SK-N-SH (cell line): ENCODE data around the gene ADAMTS10.

Experiments used
- CHD2 ChIP-seq: fragments of 150-350 bp; IDR thresholded peaks from 2 replicates; pipeline ENCODE4 v1.6.1; 2018; ENCODE audit warnings: low read length; ENCODE audit not compliant: partially characterized antibody
- EP300 ChIP-seq, 2 experiments: IDR thresholded peaks; 2 replicates each; pipeline versions ENCODE4 v1.4.0 to v1.6.1; 2012; ENCODE audit warnings: borderline replicate concordance in 1 of 2, low read depth in 1 of 2, low read length in 1 of 2
- EZH2phosphoT487 ChIP-seq: fragments of 200-600 bp; sonication (generic); IDR thresholded peaks from 2 replicates; pipeline ENCODE4 v1.6.1; 2017; ENCODE audit warnings: low read depth, mixed run types, mild to moderate bottlenecking, antibody characterized with exemption, moderate library complexity, borderline replicate concordance
- GABPA ChIP-seq: IDR thresholded peaks from 2 replicates; pipeline ENCODE4 v1.4.0; 2012; ENCODE audit warnings: low read depth, mild to moderate bottlenecking
- JUND ChIP-seq: IDR thresholded peaks from 2 replicates; pipeline ENCODE4 v1.4.0; 2012
- MXI1 ChIP-seq: IDR thresholded peaks from 2 replicates; pipeline ENCODE4 v1.6.1; 2012; ENCODE audit warnings: mild to moderate bottlenecking, low read depth, low read length, improper control_type of control experiment
- RAD21 ChIP-seq: IDR thresholded peaks from 2 replicates; pipeline ENCODE4 v1.6.1; 2012; ENCODE audit warnings: mild to moderate bottlenecking, low read length
- TAF1 ChIP-seq: IDR thresholded peaks from 2 replicates; pipeline ENCODE4 v1.6.1; 2012; ENCODE audit warnings: low read depth, mild to moderate bottlenecking, low read length, moderate library complexity, borderline replicate concordance
- TF ChIP-seq, protein P1 (sequence below): fragments of 200-600 bp; sonication (generic); IDR thresholded peaks from 2 replicates; pipeline ENCODE4 v1.6.1; 2017; ENCODE audit warnings: antibody characterized with exemption, mild to moderate bottlenecking, moderate library complexity
- TF ChIP-seq, protein P2 (sequence below): IDR thresholded peaks from 2 replicates; pipeline ENCODE4 v1.4.0; 2012; ENCODE audit warnings: low read depth, borderline replicate concordance

DNA sequence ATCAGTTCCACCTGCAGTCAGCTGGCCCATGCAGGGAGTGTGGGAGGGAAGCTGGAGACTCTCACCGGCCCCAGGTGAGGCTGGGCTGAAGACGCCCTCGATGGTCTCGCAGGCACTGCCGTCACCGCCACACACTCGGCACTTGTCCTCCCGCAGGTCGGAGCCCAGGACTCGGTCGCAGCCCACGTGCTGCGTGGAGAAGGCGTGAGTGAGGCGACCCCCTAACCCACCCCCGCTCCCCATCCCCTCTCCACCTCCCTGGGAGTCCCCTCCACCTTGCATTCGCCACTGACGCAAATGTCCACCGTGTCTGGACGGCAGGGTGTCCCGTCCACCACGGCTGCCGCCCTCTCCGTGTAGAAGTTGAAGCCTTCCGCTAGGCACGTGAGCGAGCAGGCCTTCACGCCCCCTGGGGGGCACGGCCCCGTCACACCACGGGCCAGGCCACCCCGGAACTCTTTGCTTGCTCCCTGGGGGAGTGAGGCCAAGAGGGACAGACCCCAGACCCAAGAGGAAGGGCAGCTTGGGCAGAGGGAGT is 21.3 kb downstream of the ADAMTS10 start:
- TF ChIP-seq, protein P1, sequence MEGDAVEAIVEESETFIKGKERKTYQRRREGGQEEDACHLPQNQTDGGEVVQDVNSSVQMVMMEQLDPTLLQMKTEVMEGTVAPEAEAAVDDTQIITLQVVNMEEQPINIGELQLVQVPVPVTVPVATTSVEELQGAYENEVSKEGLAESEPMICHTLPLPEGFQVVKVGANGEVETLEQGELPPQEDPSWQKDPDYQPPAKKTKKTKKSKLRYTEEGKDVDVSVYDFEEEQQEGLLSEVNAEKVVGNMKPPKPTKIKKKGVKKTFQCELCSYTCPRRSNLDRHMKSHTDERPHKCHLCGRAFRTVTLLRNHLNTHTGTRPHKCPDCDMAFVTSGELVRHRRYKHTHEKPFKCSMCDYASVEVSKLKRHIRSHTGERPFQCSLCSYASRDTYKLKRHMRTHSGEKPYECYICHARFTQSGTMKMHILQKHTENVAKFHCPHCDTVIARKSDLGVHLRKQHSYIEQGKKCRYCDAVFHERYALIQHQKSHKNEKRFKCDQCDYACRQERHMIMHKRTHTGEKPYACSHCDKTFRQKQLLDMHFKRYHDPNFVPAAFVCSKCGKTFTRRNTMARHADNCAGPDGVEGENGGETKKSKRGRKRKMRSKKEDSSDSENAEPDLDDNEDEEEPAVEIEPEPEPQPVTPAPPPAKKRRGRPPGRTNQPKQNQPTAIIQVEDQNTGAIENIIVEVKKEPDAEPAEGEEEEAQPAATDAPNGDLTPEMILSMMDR = no peak
- TF ChIP-seq EP300 (IDR thresholded peaks at IDR 0.05; ENCODE audit: borderline replicate concordance in 1 of 2, low read depth in 1 of 2, low read length in 1 of 2) = no peak
- no peak for TF ChIP-seq GABPA
- TF ChIP-seq, protein P2, sequence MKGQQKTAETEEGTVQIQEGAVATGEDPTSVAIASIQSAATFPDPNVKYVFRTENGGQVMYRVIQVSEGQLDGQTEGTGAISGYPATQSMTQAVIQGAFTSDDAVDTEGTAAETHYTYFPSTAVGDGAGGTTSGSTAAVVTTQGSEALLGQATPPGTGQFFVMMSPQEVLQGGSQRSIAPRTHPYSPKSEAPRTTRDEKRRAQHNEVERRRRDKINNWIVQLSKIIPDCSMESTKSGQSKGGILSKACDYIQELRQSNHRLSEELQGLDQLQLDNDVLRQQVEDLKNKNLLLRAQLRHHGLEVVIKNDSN = no peak
- TF ChIP-seq JUND = no peak
- no peak for TF ChIP-seq TAF1
- TF ChIP-seq CHD2 = no peak
- no peak for TF ChIP-seq RAD21
- no peak for TF ChIP-seq EZH2phosphoT487
- no peak for TF ChIP-seq MXI1
